K562 (cell line): ENCODE results near the gene PTBP3. TPM values are rescaled to one million over a fixed set of nuclear protein-coding genes. Genes with fewer than 3 reads are reported as not detected.

ENCODE experiments used
- CBX3 ChIP-seq, 2 experiments: IDR thresholded peaks; 1 replicate in 1 of 2; 2 replicates in 1 of 2; pipeline ENCODE4 v1.6.1; 2012; ENCODE audit warnings: inconsistent platforms in 2 of 2, low read length in 2 of 2, borderline replicate concordance in 1 of 2, control low read depth in 1 of 2
- CEBPG ChIP-seq, 3 experiments: fragments of 200-800 bp in 1 of 3; sonication (Bioruptor generic) in 1 of 3; sonication (generic) in 1 of 3; formaldehyde crosslinking in 1 of 3; IDR thresholded peaks in 2 of 3; conservative IDR thresholded peaks in 1 of 3; 2 replicates each; pipeline versions ENCODE4 v1.6.1 to v1.8.0; 2016 to 2022; ENCODE audit warnings: missing compliant biosample characterization in 2 of 3, missing genetic modification characterization in 2 of 3, mild to moderate bottlenecking in 1 of 3, missing genetic modification reagents in 1 of 3
- DMBX1 ChIP-seq: fragments of 250-450 bp; sonication (Bioruptor Pico); IDR thresholded peaks from 2 replicates; pipeline ENCODE4 v1.8.0; 2022; ENCODE audit warnings: inconsistent platforms, mild to moderate bottlenecking, moderate library complexity, borderline replicate concordance
- HSF4 ChIP-seq: fragments of 250-450 bp; sonication (Bioruptor Pico); IDR thresholded peaks from 2 replicates; pipeline ENCODE4 v2.1.2; 2022; ENCODE audit warnings: mild to moderate bottlenecking, moderate library complexity, borderline replicate concordance
- NCOA4 ChIP-seq: fragments of 450-650 bp; IDR thresholded peaks from 2 replicates; pipeline ENCODE4 v1.6.1; 2018; ENCODE audit warnings: mild to moderate bottlenecking; ENCODE audit not compliant: partially characterized antibody
- NR4A1 ChIP-seq, 2 experiments: fragments of 250-450 bp in 1 of 2; fragments of 450-650 bp in 1 of 2; sonication (Bioruptor Pico) in 1 of 2; IDR thresholded peaks; 2 replicates each; pipeline versions ENCODE4 v1.4.0 to v1.6.1; 2016 to 2020; ENCODE audit warnings: mild to moderate bottlenecking in 2 of 2, missing compliant biosample characterization in 1 of 2, missing genetic modification characterization in 1 of 2, moderate library complexity in 1 of 2
- PHF8 ChIP-seq: fragments of 200-600 bp; sonication (generic); IDR thresholded peaks from 2 replicates; pipeline ENCODE4 v1.6.1; 2012; ENCODE audit warnings: mixed run types, mild to moderate bottlenecking, inconsistent platforms, low read length, moderate library complexity, borderline replicate concordance
- POLR2A ChIP-seq: fragments of 450-650 bp; conservative IDR thresholded peaks from 2 replicates; pipeline ENCODE4 v1.6.1; 2016
- RAD51 ChIP-seq: fragments of 450-650 bp; IDR thresholded peaks from 2 replicates; pipeline ENCODE4 v1.7.1; 2016; ENCODE audit warnings: low read depth, mild to moderate bottlenecking, borderline replicate concordance
- RREB1 ChIP-seq: fragments of 250-450 bp; sonication (Bioruptor Pico); IDR thresholded peaks from 2 replicates; pipeline ENCODE4 v1.4.0; 2020
- SIN3A ChIP-seq, 2 experiments: fragments of 150-350 bp in 1 of 2; IDR thresholded peaks; 2 replicates each; pipeline ENCODE4 v1.6.1; 2011 to 2016; ENCODE audit warnings: borderline replicate concordance in 2 of 2, low read depth in 2 of 2, low read length in 2 of 2, mild to moderate bottlenecking in 2 of 2, moderate library complexity in 2 of 2; ENCODE audit not compliant: control insufficient read depth in 1 of 2
- SIN3B ChIP-seq: fragments of 450-650 bp; IDR thresholded peaks from 2 replicates; pipeline ENCODE4 v1.6.1; 2017; ENCODE audit warnings: low read depth, mild to moderate bottlenecking, moderate library complexity
- XRCC4 ChIP-seq: IDR thresholded peaks from one replicate; pipeline ENCODE4 v1.6.1; 2011; ENCODE audit not compliant: insufficient read depth, insufficient read length; ENCODE audit errors: extremely low read depth
- ZKSCAN1 ChIP-seq: fragments of 150-350 bp; IDR thresholded peaks from 2 replicates; pipeline ENCODE4 v1.6.1; 2016; ENCODE audit warnings: low read depth, low read length
- ZKSCAN3 ChIP-seq: fragments of 250-450 bp; sonication (Bioruptor Pico); IDR thresholded peaks from 2 replicates; pipeline ENCODE4 v1.4.0; 2020
- ZNF124 ChIP-seq: sonication (generic); formaldehyde crosslinking; IDR thresholded peaks from 2 replicates; pipeline ENCODE4 v1.8.1; 2022; ENCODE audit warnings: missing genetic modification reagents
- ZNF639 ChIP-seq, 2 experiments: fragments of 200-800 bp in 1 of 2; sonication (Bioruptor generic) in 1 of 2; sonication (generic) in 1 of 2; formaldehyde crosslinking in 1 of 2; IDR thresholded peaks in 1 of 2; conservative IDR thresholded peaks in 1 of 2; 2 replicates each; pipeline versions ENCODE4 v1.5.0 to v1.6.1; 2016 to 2020; ENCODE audit warnings: missing compliant biosample characterization in 1 of 2, missing genetic modification characterization in 1 of 2, missing genetic modification reagents in 1 of 2
- ZNF75A ChIP-seq: fragments of 450-650 bp; formaldehyde crosslinking; IDR thresholded peaks from 2 replicates; pipeline ENCODE4 v1.4.0; 2020; ENCODE audit warnings: mild to moderate bottlenecking
- ZNF766 ChIP-seq: fragments of 200-800 bp; sonication (Bioruptor generic); conservative IDR thresholded peaks from 2 replicates; pipeline ENCODE4 v1.6.1; 2016; ENCODE audit warnings: missing genetic modification characterization, missing compliant biosample characterization
- polyA plus RNA-seq, 8 experiments: library from polyadenylated mRNA; depleted of rRNA in 4 of 8; stranded (reverse) in 5 of 8; unstranded in 3 of 8; fragments of >200 nt; fragmentation: Nextera tagmentation in 2 of 8; fragmentation: Illumina TruSeq in 1 of 8; extraction: Ambion mirVana in 2 of 8; extraction: Trizol in 1 of 8; gene quantifications; 2 replicates each; pipeline versions ENCODE4 v1.2.1 to v1.2.3, GENCODE V29; 2011 to 2014; ENCODE audit warnings: inconsistent platforms in 1 of 8, missing spikeins in 1 of 8
- total RNA-seq, 7 experiments: library from RNA; depleted of rRNA in 6 of 7; stranded (reverse); fragments of >200 nt in 6 of 7; fragmentation: Illumina TruSeq in 2 of 7; extraction: Trizol in 2 of 7; gene quantifications; 2 replicates each; pipeline versions ENCODE4 v1.2.1 to v1.2.3, GENCODE V29; 2011 to 2021; ENCODE audit warnings: low replicate concordance in 1 of 7

Gene PTBP3
- total and polyA plus RNA-seq, 9 of the 15 experiments (the other 6 are each of a cell fraction or from before 2014, with no cell fraction given) = 22.4 to 132 (median 68.0) TPM

- TF ChIP-seq RREB1 (CRISPR knock-in tag) = no peak
- TF ChIP-seq CEBPG (CRISPR knock-in tag; IDR thresholded peaks at IDR 0.05) = no peak
- peak in 1 of 2 experiments; percentile 28; a peak in 1 of 4 replicates for TF ChIP-seq CEBPG (tag; conservative IDR thresholded peaks at IDR 0.05 in 1 of 2, IDR thresholded peaks at IDR 0.05 in 1 of 2)
- no peak for TF ChIP-seq ZNF75A (CRISPR knock-in tag)
- 0 out of 4 replicates have a peak, but pooled peaks of 1 of the 2 experiments have one; percentile 26 for TF ChIP-seq ZNF639 (CRISPR knock-in tag; conservative IDR thresholded peaks at IDR 0.05 in 1 of 2, IDR thresholded peaks at IDR 0.05 in 1 of 2)
- TF ChIP-seq ZNF124 = no peak
- TF ChIP-seq NCOA4 = no peak
- no peak; a peak in 1 of 4 replicates for TF ChIP-seq SIN3A (IDR thresholded peaks at IDR 0.05; ENCODE audit: borderline replicate concordance in 2 of 2, control insufficient read depth in 1 of 2, low read depth in 2 of 2, low read length in 2 of 2)
- 0 out of 2 replicates have a peak, but pooled peaks have one; percentile 5 for TF ChIP-seq HSF4 (CRISPR knock-in tag)
- TF ChIP-seq POLR2A = no peak
- no peak for TF ChIP-seq ZKSCAN3 (CRISPR knock-in tag)
- TF ChIP-seq ZNF766 = no peak
- no peak for TF ChIP-seq SIN3B
- TF ChIP-seq XRCC4 = no peak
- no peak for TF ChIP-seq RAD51
- peak; percentile 61; the same call in 1 of the 2 replicates for TF ChIP-seq NR4A1 (CRISPR knock-in tag; IDR thresholded peaks at IDR 0.05)
- TF ChIP-seq NR4A1 (tag; IDR thresholded peaks at IDR 0.05) = no peak
- no peak for TF ChIP-seq CBX3 (IDR thresholded peaks at IDR 0.05; ENCODE audit: borderline replicate concordance in 1 of 2, low read length in 2 of 2)
- TF ChIP-seq ZKSCAN1 = no peak
- TF ChIP-seq PHF8 = peak; percentile 57; the same call in 1 of the 2 replicates
- no peak for TF ChIP-seq DMBX1 (CRISPR knock-in tag)
These were observed 46.8 kb upstream of the PTBP3 start, which contains the start of gene HSDL2 (continued) for GRCh38 chr9:112380102-112380824.
